Activated CD4-positive, alpha-beta memory T cell treated with anti-CD3 and anti-CD28 coated beads for 36 hours (primary cell): ENCODE data around the gene SPTB. TPM values are rescaled to one million over a fixed set of nuclear protein-coding genes. Genes with fewer than 3 reads are reported as not detected.
"Not testable (repeated sequence)": the region's sequence is repeated elsewhere in the genome, so short reads cannot be mapped to it uniquely, and the experiment has no call there.

Experiments used
- CTCF ChIA-PET: fragments of 350-600 bp; sonication (Branson Sonifier 250); formaldehyde crosslinking; loops from one replicate; lab custom pipeline; 2021; ENCODE audit warnings: antibody characterized with exemption, inconsistent platforms; lab: Charles Lee
- POLR2A ChIA-PET: fragments of 350-600 bp; sonication (Branson Sonifier 250); formaldehyde crosslinking; loops from one replicate; lab custom pipeline; 2021; ENCODE audit warnings: antibody characterized with exemption; lab: Charles Lee
- DNase-seq: peaks from one replicate; pipeline ENCODE4 v3.0.0-alpha.2; 2020
- H3K27ac Mint-ChIP-seq: one replicate; pipeline ENCODE4 v1.8.0; 2021; ENCODE audit warnings: mixed read lengths
- H3K27me3 Mint-ChIP-seq: one replicate; pipeline ENCODE4 v1.8.0; 2021; ENCODE audit warnings: mixed read lengths
- H3K36me3 Mint-ChIP-seq: one replicate; pipeline ENCODE4 v1.8.0; 2021; ENCODE audit warnings: mixed read lengths
- H3K4me1 Mint-ChIP-seq: one replicate; pipeline ENCODE4 v1.8.0; 2021; ENCODE audit warnings: low read depth, mixed read lengths
- H3K4me3 Mint-ChIP-seq: one replicate; pipeline ENCODE4 v1.8.0; 2021; ENCODE audit warnings: mild to moderate bottlenecking, mixed read lengths
- H3K9me3 Mint-ChIP-seq: one replicate; pipeline ENCODE4 v1.8.0; 2021; ENCODE audit warnings: mixed read lengths
- intact Hi-C: fragments of 100-400 bp; cut with micrococcal nuclease; formaldehyde crosslinking; loops from one replicate; pipeline ENCODE4 v1.15.1; 2023
- total RNA-seq, 2 experiments: library from RNA; stranded (reverse); gene quantifications; one replicate each; pipeline ENCODE4 v1.2.3, GENCODE V29; 2021

The SPTB gene
- total RNA-seq, 2 experiments from 2014 or later = 0.57 to 0.70 TPM

DNA sequence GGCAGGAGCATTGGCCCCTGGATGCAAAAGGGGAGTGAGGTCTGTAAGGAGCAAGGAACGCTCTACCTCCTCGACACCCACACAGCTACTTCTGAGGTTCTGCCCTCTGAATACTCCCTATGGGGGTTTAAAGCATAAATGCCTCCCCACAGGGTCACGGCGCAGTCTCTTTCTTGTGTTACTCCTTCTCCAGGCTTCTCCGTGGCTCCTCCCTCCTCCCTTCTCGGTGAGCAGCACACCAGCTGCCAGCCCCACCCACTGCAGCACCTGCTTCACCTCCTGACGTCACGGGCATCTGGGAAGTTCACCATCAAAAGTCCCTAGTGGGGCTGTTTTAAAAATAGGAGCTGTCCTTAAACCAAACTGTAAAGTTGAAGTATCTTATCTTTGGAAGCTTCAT is 67.3 kb downstream of the SPTB start:
- peaks cover 6% of the 10 kb centered on the region for H3K4me1 Mint-ChIP-seq
- POLR2A ChIA-PET = no interaction called here
- CTCF ChIA-PET = interaction anchor here (0.9 to 3.5 kb wide), 3 partner anchors 11 to 79 kb away, joined by 3 to 22 read pairs (median 5); no protein-coding TSS in a partner anchor
- H3K27ac Mint-ChIP-seq = no peak overlapping the region
- no peaks in the 10 kb centered on the region for H3K36me3 Mint-ChIP-seq
- peaks cover 1% of the 10 kb centered on the region for H3K27me3 Mint-ChIP-seq
- peak; percentile 63 for DNase-seq
- intact Hi-C loops = no loop called here
- no peak overlapping the region for H3K4me3 Mint-ChIP-seq
- H3K9me3 Mint-ChIP-seq = no peaks in the 10 kb centered on the region

DNA sequence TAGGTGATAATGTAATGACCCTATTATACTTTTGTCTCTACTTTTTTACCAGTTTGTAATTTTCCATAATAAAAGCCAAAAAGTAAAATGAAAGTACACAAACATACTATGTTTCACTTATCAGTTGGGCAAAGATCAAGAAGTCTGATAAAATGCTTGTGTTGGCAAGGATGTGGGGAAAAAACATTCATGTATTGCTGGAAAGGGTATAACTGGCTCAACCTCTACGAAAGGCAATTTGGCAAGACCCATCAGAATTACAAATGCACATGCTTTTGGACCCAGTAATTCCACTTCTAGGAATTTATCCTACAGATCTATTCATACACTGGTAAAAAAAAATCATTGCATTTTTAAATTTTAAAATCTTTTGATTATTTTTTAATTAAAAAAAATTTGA is 68.0 kb downstream of the SPTB start:
- Mint-ChIP-seq H3K9me3 (no peaks in the 10 kb centered on the region), H3K27ac (no peak overlapping the region), H3K27me3 (peaks cover 1% of the 10 kb centered on the region), H3K4me3 (no peak overlapping the region), H3K36me3 (no peaks in the 10 kb centered on the region), H3K4me1 (peaks cover 6% of the 10 kb centered on the region)
- intact Hi-C loops = no loop called here
- no peak for DNase-seq
- POLR2A ChIA-PET = no interaction called here
- CTCF ChIA-PET = interaction anchor here (3.5 kb wide), 1 partner anchor 12 kb away, joined by 22 read pairs; no protein-coding TSS in a partner anchor

DNA sequence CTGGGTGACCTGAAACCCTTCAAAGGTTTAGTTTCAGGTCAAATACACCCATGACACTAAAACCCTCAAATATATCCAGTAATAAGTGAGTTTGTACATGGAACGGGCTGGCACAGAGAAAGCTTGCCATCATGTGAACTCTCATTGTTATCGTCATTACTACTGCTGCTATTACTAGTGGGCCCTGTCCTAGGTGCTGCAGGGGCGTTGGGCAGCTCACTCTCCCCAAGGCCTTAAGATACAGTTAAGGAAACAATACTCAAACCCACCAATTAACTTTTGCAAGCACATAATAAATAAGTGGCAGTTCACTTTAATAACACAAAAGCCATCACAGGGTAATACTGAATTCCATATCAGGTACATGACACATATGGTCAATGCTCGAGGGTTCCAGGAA is 71.3 kb downstream of the SPTB start:
- intact Hi-C loops = no loop called here
- no peaks in the 10 kb centered on the region for H3K9me3 Mint-ChIP-seq
- ChIA-PET CTCF (interaction anchor here (3.9 kb wide), 1 partner anchor 15 kb away, joined by 10 read pairs; no protein-coding TSS in a partner anchor), POLR2A (no interaction called here)
- peaks cover 6% of the 10 kb centered on the region for H3K4me1 Mint-ChIP-seq
- peaks cover 1% of the 10 kb centered on the region for H3K27me3 Mint-ChIP-seq
- no peak for DNase-seq
- no peak overlapping the region for H3K27ac Mint-ChIP-seq
- H3K4me3 Mint-ChIP-seq = no peak overlapping the region
- no peaks in the 10 kb centered on the region for H3K36me3 Mint-ChIP-seq

DNA sequence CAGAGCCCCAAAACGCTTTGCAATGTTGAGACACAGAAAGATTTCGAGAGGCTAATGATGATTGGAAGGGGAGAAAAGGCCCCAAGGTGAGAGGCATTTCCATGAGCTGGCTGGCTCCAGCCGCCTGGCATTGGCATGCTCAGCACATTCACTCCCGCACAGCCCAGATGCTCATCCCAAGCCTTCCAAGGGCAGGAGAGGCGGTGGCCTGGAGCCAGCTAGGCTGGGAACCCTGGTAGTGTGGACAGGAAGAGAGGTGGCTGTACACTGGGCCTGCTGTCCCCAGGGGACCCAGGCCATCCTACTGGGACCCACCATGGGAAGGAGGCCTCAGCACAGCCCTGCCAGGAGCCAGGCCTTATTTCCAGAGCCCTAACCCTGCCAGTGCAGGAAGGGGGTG is 72.2 kb downstream of the SPTB start:
- DNase-seq = no peak
- Mint-ChIP-seq H3K4me1 (peaks cover 5% of the 10 kb centered on the region), H3K9me3 (no peaks in the 10 kb centered on the region), H3K27me3 (peaks cover 1% of the 10 kb centered on the region), H3K36me3 (no peaks in the 10 kb centered on the region), H3K27ac (no peak overlapping the region), H3K4me3 (no peak overlapping the region)
- POLR2A ChIA-PET = no interaction called here
- CTCF ChIA-PET = interaction anchor here (0.6 to 3.9 kb wide), 3 partner anchors 11 to 84 kb away, joined by 3 to 10 read pairs (median 5); no protein-coding TSS in a partner anchor
- intact Hi-C loops = no loop called here

DNA sequence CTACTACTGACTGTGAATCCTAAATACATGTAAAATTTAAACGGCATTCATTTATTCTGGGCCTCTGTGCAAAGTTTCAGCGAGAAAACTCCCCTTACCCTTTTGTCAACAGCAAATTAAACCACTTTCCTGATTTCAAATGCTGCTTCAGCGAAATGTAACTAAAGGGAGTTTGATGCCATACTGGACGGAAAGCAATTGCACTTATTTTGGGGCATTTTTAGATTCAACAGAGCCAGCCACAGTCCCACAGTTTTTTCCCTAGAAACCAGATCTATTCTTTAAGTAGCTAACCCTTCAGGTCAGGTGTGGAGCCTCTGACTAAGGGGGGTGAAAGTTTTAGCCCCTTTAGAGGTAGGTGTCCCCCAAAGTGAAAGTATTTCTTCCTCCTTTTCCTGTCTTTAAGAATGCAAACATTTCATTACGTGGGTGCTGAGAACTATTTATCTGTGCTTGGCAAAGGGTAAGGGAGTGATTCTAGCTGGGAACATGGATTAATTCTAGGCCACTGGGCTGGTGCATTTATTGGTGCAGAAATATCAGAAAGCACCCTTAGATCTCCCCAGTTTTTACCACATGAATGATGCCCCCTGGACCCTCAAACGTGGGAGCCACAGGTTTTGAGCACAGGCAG is 72.7 kb downstream of the SPTB start:
- Mint-ChIP-seq H3K4me3 (no peak overlapping the region), H3K4me1 (no peaks in the 10 kb centered on the region), H3K36me3 (no peaks in the 10 kb centered on the region), H3K9me3 (no peaks in the 10 kb centered on the region), H3K27me3 (peaks cover 1% of the 10 kb centered on the region), H3K27ac (no peak overlapping the region)
- POLR2A ChIA-PET = no interaction called here
- CTCF ChIA-PET = interaction anchor here (1.0 to 3.9 kb wide), 3 partner anchors 12 to 85 kb away, joined by 3 to 10 read pairs (median 5); no protein-coding TSS in a partner anchor
- intact Hi-C loops = no loop called here
- DNase-seq = no peak

DNA sequence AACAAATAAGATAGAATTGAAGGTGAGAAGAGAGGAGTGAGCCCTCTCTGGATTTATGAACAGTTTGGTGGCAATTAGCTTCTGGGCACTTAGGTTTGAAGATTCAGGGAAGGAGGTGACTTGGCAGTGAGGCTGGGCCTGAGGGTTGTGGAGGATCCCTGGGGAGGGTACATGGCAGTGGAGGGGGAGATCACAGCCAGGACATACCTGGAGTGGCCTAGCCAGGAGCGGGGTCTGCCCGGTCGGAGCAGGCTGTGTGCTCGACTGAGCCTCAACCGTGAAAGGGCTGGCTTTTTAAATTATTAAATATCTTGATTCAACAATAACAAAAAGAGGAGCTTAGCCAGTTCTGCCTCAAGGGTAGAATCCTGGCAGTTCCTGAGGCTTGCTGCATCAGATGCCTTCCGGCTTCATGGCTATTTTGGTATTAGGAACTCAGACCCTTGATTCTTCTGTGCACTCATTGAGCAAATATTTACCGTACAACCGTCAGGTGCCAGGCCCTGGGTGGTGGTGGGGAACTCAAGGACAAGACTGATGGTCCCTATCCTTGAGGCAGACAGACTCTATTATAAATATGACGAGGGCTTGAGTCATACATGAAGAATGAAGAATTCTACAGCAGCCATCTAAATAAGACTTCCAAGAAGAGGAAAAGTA is 73.4 kb downstream of the SPTB start:
- CTCF ChIA-PET = interaction anchor here (1.0 to 3.9 kb wide), 3 partner anchors 11 to 85 kb away, joined by 3 to 10 read pairs (median 5); no protein-coding TSS in a partner anchor
- H3K27ac Mint-ChIP-seq = no peak overlapping the region
- intact Hi-C loops = no loop called here
- DNase-seq = no peak
- POLR2A ChIA-PET = no interaction called here
- H3K27me3 Mint-ChIP-seq = peaks cover 1% of the 10 kb centered on the region
- no peaks in the 10 kb centered on the region for H3K4me1 Mint-ChIP-seq
- no peaks in the 10 kb centered on the region for H3K9me3 Mint-ChIP-seq
- no peak overlapping the region for H3K4me3 Mint-ChIP-seq
- no peaks in the 10 kb centered on the region for H3K36me3 Mint-ChIP-seq

DNA sequence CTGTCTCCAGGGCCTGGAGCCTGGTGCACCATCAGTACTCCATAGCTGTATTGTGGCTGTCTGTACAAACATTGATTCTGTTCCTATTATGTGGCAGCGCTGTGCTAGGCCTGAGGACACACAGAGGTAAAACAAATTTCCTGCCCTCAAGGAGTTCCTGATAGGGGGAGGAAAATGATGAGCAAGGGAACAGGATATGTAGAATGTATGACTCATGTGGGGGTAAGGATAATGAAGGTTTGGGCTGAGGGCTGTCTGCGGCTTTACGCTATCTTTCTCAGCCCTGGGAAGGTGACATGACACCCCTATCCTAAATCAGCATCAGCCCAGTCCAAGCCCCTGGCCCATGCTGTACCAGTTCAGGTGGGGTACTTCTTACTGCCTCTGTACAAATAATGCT is 74.1 kb downstream of the SPTB start:
- H3K36me3 Mint-ChIP-seq, H3K27ac Mint-ChIP-seq, POLR2A ChIA-PET, H3K4me3 Mint-ChIP-seq, DNase-seq, H3K4me1 Mint-ChIP-seq, H3K9me3 Mint-ChIP-seq, intact Hi-C loops, H3K27me3 Mint-ChIP-seq: not testable (repeated sequence)
- CTCF ChIA-PET = interaction anchor here (1.4 to 3.9 kb wide), 2 partner anchors 10 to 18 kb away, joined by 3 to 10 read pairs; no protein-coding TSS in a partner anchor

DNA sequence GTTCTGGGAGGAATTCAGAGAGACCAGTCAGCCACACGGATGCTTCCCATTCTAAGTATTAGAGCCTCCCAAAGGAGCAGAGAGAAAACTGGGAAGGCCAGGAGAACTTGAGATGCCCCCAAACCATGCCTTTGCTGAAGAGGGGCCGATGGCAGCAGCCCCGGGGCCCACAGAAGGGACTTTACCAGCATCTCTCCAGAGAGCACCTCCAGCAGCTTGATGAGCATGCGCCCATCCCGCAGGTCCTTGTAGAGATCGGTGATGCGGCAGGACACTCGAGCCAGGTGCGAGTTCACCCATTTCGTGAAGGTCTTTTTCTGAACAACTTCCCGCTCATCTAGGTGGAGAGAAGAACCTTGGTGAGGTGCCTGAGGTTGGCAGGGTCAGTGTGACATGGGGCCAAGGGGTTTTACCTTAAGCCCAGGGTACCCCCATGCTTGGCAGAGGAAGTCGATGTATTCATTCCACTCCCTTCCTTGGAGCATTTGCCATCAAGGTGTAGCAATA is 74.9 kb downstream of the SPTB start:
- no peak for DNase-seq
- intact Hi-C loops = no loop called here
- H3K36me3 Mint-ChIP-seq = no peaks in the 10 kb centered on the region
- H3K27ac Mint-ChIP-seq = no peak overlapping the region
- H3K4me3 Mint-ChIP-seq = no peak overlapping the region
- no peaks in the 10 kb centered on the region for H3K9me3 Mint-ChIP-seq
- ChIA-PET POLR2A (no interaction called here), CTCF (interaction anchor here (2.1 kb wide), 1 partner anchor 87 kb away, joined by 6 read pairs; no protein-coding TSS in a partner anchor)
- H3K4me1 Mint-ChIP-seq = no peaks in the 10 kb centered on the region
- peaks cover 1% of the 10 kb centered on the region for H3K27me3 Mint-ChIP-seq

DNA sequence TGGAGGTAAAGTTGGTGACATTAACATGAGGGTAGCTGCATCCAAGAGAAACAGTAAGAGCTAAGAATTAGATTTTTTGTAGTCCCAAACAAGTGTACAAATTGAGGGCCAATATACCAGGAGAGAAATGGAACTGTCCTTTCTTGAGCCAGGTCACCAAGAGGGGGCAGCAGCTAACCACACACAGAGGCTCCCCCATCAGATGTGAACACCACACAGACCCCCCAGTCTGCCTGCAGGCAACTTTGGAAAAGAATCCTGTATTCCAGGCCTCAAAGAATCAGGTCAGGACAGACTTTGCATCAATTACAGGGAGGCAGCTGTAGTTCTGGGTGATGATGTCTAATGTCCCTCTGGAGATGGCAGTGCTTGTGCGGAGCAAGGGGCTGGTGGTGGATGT is 77.9 kb downstream of the SPTB start:
- no peaks in the 10 kb centered on the region for H3K27me3 Mint-ChIP-seq
- no peak overlapping the region for H3K27ac Mint-ChIP-seq
- no peaks in the 10 kb centered on the region for H3K36me3 Mint-ChIP-seq
- H3K9me3 Mint-ChIP-seq = no peaks in the 10 kb centered on the region
- ChIA-PET CTCF (interaction anchor here (0.6 to 2.3 kb wide), 3 partner anchors 22 to 483 kb away, joined by 5 to 16 read pairs (median 5); no protein-coding TSS in a partner anchor), POLR2A (no interaction called here)
- intact Hi-C loops = no loop called here
- H3K4me3 Mint-ChIP-seq = no peak overlapping the region
- DNase-seq = peak; percentile 24
- no peaks in the 10 kb centered on the region for H3K4me1 Mint-ChIP-seq

DNA sequence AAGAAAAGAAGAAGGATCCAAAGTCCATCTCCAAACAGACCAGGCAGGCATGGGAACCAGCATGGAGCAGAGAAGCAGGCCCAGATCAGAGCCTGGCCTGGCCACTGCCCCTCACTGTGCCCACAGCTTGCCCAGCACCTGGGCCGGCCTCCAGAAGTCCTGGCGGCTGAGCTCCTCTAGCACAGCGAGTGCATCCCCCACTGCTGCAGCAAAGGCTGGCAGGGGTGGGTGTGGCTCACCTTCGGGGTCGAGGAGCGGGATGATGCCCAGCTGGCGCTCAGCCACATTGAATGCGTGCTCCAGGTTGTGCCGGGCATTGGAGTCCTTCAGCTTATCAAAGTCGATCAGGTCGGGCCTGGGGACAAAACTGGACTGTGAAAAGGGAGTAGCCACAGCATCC is 78.7 kb downstream of the SPTB start:
- Mint-ChIP-seq H3K27me3 (no peaks in the 10 kb centered on the region), H3K27ac (no peak overlapping the region), H3K4me1 (no peaks in the 10 kb centered on the region), H3K36me3 (no peaks in the 10 kb centered on the region), H3K4me3 (no peak overlapping the region), H3K9me3 (no peaks in the 10 kb centered on the region)
- intact Hi-C loops = no loop called here
- ChIA-PET POLR2A (no interaction called here), CTCF (interaction anchor here (2.3 kb wide), 2 partner anchors 23 to 91 kb away, joined by 16 to 17 read pairs; no protein-coding TSS in a partner anchor)
- no peak for DNase-seq

DNA sequence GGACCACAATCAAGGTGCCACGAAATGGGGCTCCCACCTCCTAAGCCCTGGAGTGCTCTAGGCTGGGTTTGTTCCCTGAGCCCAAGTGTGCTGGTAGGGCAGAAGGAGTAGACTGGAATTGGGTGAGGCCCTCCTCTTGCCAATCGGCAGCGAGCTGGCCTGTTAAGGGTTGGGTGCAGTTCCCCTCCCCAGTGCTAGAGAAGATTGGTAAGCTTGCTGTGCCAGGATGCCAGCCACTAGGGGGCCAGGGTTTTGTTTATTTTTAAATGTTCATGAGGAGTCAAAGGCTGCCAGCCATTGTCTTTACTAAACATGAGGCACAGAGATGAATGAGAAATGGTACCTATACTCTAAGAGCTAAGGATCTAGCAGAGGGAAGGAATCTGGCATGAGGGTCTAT is 79.7 kb downstream of the SPTB start:
- CTCF ChIA-PET = interaction anchor here (0.9 to 2.3 kb wide), 4 partner anchors 22 to 92 kb away, joined by 3 to 17 read pairs (median 10); no protein-coding TSS in a partner anchor
- Mint-ChIP-seq H3K27me3 (no peaks in the 10 kb centered on the region), H3K9me3 (no peaks in the 10 kb centered on the region), H3K4me3 (no peak overlapping the region), H3K36me3 (no peaks in the 10 kb centered on the region), H3K27ac (no peak overlapping the region), H3K4me1 (no peaks in the 10 kb centered on the region)
- POLR2A ChIA-PET = no interaction called here
- DNase-seq = peak; percentile 16
- intact Hi-C loops = no loop called here

DNA sequence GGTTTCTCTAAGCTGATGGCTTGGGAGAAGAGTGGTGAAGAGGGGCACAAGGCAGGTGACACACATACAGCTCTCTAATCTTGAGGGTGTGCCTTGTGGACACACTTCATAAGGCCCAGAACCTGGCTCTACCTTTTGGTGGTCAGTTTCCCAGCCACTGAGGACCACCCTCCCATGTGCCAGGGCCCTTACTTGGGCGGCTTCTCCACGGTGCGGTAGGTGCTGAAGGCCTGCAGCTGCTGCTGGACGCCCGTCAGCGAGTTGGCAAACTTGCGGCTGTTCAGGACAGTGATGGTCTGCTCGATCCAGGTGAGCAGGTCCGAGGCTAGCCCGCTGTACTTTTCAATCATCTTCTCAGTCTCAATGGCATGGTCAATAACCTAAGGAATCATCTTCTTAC is 80.2 kb downstream of the SPTB start:
- intact Hi-C loops = no loop called here
- Mint-ChIP-seq H3K9me3 (no peaks in the 10 kb centered on the region), H3K27me3 (no peaks in the 10 kb centered on the region), H3K4me1 (no peaks in the 10 kb centered on the region), H3K36me3 (no peaks in the 10 kb centered on the region), H3K27ac (no peak overlapping the region), H3K4me3 (no peak overlapping the region)
- ChIA-PET POLR2A (no interaction called here), CTCF (interaction anchor here (0.9 to 2.3 kb wide), 5 partner anchors 23 to 93 kb away, joined by 3 to 17 read pairs (median 3); no protein-coding TSS in a partner anchor)
- no peak for DNase-seq
